NCI-H82 treated with DMSO at 0.1 percent for 48 hours (cell line): ENCODE results near the gene LRRD1.
"Not testable (repeated sequence)": the region's sequence is repeated elsewhere in the genome, so short reads cannot be mapped to it uniquely, and the experiment has no call there.

Source experiments
- DNase-seq: peaks from one replicate; lab custom pipeline; 2025; ENCODE audit not compliant: unreplicated experiment; lab: John Stamatoyannopoulos, UW

The LRRD1 gene

DNA sequence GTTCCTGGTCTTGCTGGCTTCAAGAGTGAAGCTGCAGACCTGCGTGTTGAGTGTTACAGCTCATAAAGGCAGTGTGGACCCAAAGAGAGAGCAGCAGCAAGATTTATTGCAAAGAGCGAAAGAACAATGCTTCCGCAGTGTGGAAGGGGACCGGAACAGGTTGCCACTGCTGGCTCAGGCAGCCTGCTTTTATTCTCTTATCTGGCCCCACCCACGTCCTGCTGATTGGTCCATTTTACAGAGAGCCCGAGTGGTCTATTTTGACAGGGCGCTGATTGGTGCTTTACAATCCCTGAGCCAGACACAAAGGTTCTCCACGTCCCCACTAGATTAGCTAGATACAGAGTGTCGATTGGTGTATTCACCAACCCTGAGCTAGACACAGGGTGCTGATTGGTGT, 36.2 kb downstream of the LRRD1 start:
- not testable (repeated sequence) for DNase-seq

GRCh38 chr7:92141161-92141560, 37.8 kb downstream of the LRRD1 start:
- DNase-seq, result no peak

DNA sequence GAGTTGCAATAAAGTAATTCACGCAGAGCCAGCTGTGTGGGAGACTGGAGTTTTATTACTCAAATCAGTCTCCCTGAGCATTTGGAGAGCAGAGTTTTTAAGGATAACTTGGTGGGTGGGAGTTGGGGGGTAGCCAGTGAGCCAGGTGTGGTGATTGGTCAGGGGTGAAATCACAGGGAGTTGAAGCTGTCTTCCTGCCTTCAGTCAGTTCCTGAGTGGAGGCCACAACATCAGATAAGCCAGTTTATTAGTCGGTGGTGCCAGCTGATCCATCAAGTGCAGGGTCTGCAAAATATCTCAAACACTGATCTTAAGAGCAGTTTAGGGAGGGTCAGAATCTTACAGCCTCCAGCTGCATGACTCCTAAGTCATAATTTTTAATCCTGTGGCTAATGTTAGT, 41.4 kb downstream of the LRRD1 start:
- DNase-seq, result no peak

- peak; percentile 26 for DNase-seq
Observed at GRCh38 chr7:92135052-92135889, 43.7 kb downstream of the LRRD1 start.

DNA sequence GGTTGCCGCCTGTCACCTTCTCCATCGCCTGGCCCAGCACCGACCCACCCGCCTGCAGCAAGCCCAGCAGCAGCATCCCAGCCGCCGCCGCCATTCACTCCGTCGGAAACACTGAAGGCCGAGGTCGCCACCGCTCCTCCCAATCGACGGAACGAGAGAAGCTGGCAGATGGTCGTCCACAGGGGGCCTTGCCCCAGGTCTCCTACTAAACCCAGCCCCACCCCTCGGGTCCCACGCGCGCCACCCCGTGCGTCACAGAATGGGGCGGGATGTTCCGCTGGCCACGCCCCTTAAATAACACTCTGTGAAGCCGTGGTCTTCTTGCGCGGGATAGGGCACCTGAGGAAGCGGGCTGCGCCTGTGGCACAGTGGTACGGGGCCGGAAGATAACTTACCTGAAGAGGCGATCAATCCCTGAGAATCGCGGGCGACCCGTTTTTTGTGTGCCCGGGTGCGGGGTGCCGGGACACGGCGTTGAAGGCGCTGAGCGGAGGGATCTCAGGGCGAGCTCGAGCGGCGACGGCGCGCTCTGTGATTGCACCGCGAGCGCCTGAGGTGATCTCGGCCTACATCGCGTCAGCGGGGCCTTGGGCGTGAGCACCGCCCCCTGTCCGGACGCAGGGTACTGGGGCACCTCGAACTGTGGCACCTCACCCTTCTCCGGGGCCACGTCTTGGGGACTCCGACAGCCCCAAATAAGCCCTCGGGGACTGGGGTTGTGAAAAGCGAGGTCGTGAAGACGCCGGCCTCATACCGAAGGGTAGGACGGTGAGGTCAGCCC, 44.5 kb downstream of the LRRD1 start, which contains the start of gene CYP51A1:
TSS of gene CYP51A1 (minus strand) at position 207 of the 781 bp plus-strand sequence. CDS start at position 94, 113 bp downstream.
- DNase-seq, result peak; percentile 79

GRCh38 chr7:92133737-92134270, 45.1 kb downstream of the LRRD1 start:
- DNase-seq, result peak; percentile 75

- no peak for DNase-seq
Observed at GRCh38 chr7:92133133-92133736, 45.7 kb downstream of the LRRD1 start.

DNA sequence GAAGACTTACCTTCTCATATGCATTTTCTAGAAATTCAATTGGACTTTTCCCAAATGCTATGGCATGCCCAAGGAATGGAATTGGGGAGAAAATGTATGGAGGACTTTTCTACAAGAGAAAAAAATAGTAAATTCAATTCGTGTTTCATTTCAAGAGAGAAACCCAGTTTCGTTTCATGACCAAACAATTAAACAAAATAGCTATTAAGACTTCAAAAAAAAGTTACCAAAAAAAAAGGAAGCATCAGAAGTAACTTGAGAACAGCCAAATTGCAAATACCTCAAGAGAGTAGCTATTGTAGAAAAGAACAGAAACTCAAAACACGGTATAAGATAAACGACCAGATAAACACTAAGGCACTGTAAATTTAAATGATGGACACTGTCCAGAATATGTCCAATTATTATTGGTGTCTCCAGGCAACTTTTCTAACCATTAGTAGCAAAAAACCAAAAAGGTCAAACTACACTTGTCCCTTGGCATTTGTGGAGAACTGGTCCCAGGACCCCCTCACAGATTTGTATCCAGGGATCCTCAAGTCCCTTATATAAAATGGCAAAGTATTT, 47.1 kb downstream of the LRRD1 start:
- no peak for DNase-seq

- DNase-seq, result no peak
Observed at GRCh38 chr7:92131093-92131492, 47.8 kb downstream of the LRRD1 start.

GRCh38 chr7:92121681-92122080, 57.3 kb downstream of the LRRD1 start:
- DNase-seq, result no peak

DNA sequence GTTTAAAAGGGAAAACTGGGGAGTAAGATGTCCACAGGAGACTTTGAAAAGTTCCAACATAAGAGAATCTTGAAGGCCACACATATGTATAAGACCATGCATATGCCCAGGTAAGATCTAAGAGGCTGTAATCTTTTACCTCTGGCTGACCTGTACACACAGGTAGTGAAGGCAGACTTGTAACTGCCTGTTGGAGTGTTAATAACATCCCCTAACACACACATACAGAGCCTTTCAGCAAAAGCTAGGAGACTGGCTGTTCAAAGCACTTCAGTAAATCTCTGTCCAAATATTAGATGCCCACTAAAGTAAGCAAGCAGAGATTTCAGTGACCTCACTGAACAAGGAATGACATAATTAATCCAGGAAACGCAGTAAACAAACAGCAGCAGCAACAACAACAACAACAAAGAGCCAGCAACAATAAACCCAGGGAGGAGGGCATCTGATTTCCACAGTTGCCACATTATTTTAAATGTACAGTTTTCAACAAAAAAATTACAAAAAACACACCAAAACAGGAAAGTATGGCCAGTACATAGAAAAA, 59.7 kb downstream of the LRRD1 start:
- DNase-seq, result no peak

DNA sequence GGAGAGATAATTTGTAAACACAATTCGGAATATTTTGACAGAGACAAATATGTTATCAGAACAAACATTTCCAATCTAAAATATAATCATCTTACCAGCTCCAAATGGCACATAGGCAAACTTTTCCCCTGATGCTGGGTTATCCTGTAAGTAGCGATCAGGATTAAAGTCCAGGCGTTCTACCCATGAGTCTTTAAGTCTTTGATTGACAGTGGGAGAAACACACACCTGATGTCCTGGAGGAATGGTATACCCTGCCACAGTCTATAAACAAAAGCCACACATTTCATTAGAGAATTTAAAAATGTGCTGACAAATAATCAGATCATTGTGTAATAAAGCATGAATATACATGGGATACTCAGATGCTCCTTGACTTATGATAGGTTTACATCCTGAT, 62.0 kb downstream of the LRRD1 start:
- no peak for DNase-seq

DNA sequence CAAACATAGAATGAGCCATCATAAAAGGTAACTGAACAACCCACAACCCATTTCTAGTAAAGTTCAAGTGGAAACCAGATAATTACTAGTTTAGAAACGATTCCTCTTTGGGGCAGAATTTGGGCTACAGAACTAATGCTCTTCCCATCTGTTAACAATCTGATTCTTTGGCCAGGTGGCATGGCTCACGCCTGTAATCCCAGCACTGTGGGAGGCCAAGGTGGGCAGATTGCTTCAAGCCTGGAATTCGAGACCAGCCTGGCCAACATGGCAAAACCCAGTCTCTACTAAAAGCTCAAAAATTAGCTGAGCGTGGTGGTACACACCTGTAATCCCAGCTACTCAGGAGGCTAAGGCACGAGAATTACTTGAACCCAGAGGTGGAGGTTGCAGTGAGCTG, 63.1 kb downstream of the LRRD1 start:
- DNase-seq, result no peak

- DNase-seq, result no peak
Observed at GRCh38 chr7:92110857-92111256, 68.1 kb downstream of the LRRD1 start.

- DNase-seq, result no peak
Observed at GRCh38 chr7:92108821-92109220, 70.1 kb downstream of the LRRD1 start.

DNA sequence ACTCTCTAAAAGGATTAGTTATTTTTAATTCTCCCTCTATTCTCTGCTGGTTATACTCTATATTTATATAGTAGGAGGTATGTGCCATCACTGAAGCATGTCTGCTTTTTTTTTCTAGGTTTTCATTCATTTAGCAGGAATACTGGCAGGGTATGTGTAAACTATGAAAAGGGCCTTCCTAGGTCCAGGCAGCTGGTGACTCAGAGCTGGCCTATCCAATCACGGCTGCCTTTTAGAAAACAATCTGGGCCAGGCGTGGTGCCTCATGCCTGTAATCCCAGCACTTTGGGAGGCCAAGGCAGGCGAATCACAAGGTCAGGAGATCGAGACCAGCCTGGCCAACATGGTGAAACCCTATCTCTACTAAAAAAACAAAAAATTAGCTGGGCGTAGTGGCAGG, 76.1 kb downstream of the LRRD1 start:
- DNase-seq, result not testable (repeated sequence)

GRCh38 chr7:92100534-92100933, 78.4 kb downstream of the LRRD1 start:
- no peak for DNase-seq

DNA sequence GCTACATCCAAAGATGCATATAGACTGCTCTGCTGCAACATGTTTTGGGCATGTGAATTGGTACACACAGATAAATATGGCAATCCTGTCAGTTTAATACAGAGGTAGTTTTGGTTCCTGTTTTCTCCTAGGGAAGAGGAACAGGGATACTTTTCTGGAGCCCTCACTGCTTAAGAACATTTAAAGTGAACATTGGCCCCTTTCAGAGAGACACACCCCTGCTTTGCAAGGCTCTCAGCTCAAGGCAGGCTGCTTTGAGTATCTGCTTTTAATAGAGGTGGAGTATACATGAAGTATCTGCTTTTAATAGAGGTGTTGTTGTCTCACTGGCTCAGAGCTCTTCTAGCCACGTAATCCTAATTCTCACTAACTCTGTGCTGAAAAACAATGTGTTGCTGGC, 83.6 kb downstream of the LRRD1 start:
- no peak for DNase-seq
